Measurements from ENCODE around the gene SLC37A1. TPM values are rescaled to one million over a fixed set of nuclear protein-coding genes. Genes with fewer than 3 reads are reported as not detected.

The SLC37A1 gene
- total RNA-seq, 3 donors from 2014 or later: 16.3 to 22.1 (median 20.2) TPM

- Mint-ChIP-seq H3K27me3 (ENCODE audit: low read depth) (no peaks in the 10 kb centered on the region), H3K4me3 (no peak overlapping the region), H3K4me1 (ENCODE audit: low read depth) (no peaks in the 10 kb centered on the region), H3K36me3 (ENCODE audit: insufficient read depth) (peaks cover 17% of the 10 kb centered on the region), H3K9me3 (peaks cover 8% of the 10 kb centered on the region)
- ATAC-seq (no peak), DNase-seq (no peak)
Measured at GRCh38 chr21:42580076-42580792, 66.6 kb downstream of the SLC37A1 start.

- DNase-seq: no peak
- Mint-ChIP-seq H3K36me3 (ENCODE audit: insufficient read depth) (peaks cover 12% of the 10 kb centered on the region), H3K27me3 (ENCODE audit: low read depth) (no peaks in the 10 kb centered on the region), H3K4me3 (no peak overlapping the region), H3K9me3 (peaks cover 8% of the 10 kb centered on the region), H3K4me1 (ENCODE audit: low read depth) (no peaks in the 10 kb centered on the region)
- no peak for ATAC-seq
Measured at GRCh38 chr21:42580793-42581321, 67.2 kb downstream of the SLC37A1 start.

- Mint-ChIP-seq H3K36me3 (ENCODE audit: insufficient read depth) (peaks cover 6% of the 10 kb centered on the region), H3K27me3 (ENCODE audit: low read depth) (no peaks in the 10 kb centered on the region), H3K9me3 (peaks cover 5% of the 10 kb centered on the region), H3K4me1 (ENCODE audit: low read depth) (no peaks in the 10 kb centered on the region), H3K4me3 (no peak overlapping the region)
- no peak for DNase-seq
- ATAC-seq: no peak
Measured at GRCh38 chr21:42581336-42581992, 67.8 kb downstream of the SLC37A1 start.

- no peak for ATAC-seq
- H3K9me3 Mint-ChIP-seq: no peaks in the 10 kb centered on the region
- DNase-seq: no peak
Measured at GRCh38 chr21:42581993-42582786, 68.5 kb downstream of the SLC37A1 start.

GRCh38 chr21:42582787-42583476 lies 69.3 kb downstream of the SLC37A1 start:
- no peak for ATAC-seq
- no peaks in the 10 kb centered on the region for H3K9me3 Mint-ChIP-seq
- H3K4me1 Mint-ChIP-seq (ENCODE audit: low read depth): no peaks in the 10 kb centered on the region
- H3K4me3 Mint-ChIP-seq: no peak overlapping the region
- no peaks in the 10 kb centered on the region for H3K36me3 Mint-ChIP-seq (ENCODE audit: insufficient read depth)
- no peaks in the 10 kb centered on the region for H3K27me3 Mint-ChIP-seq (ENCODE audit: low read depth)
- DNase-seq: no peak

More at GRCh38 chr21:42581993-42582786, 68.5 kb downstream of the SLC37A1 start:
- no peaks in the 10 kb centered on the region for H3K27me3 Mint-ChIP-seq (ENCODE audit: low read depth)
- H3K36me3 Mint-ChIP-seq (ENCODE audit: insufficient read depth): no peaks in the 10 kb centered on the region
- no peak overlapping the region for H3K4me3 Mint-ChIP-seq
- no peaks in the 10 kb centered on the region for H3K4me1 Mint-ChIP-seq (ENCODE audit: low read depth)

- no peak overlapping the region for H3K4me3 Mint-ChIP-seq
- ATAC-seq (no peak), DNase-seq (no peak)
- no peaks in the 10 kb centered on the region for H3K4me1 Mint-ChIP-seq (ENCODE audit: low read depth)
- H3K36me3 Mint-ChIP-seq (ENCODE audit: insufficient read depth): no peaks in the 10 kb centered on the region
- H3K27me3 Mint-ChIP-seq (ENCODE audit: low read depth): no peaks in the 10 kb centered on the region
- H3K9me3 Mint-ChIP-seq: no peaks in the 10 kb centered on the region
Measured at GRCh38 chr21:42583477-42584295, 70.0 kb downstream of the SLC37A1 start.

- ATAC-seq (no peak), DNase-seq (no peak)
- H3K4me3 Mint-ChIP-seq: no peak overlapping the region
- H3K36me3 Mint-ChIP-seq (ENCODE audit: insufficient read depth): no peaks in the 10 kb centered on the region
- no peaks in the 10 kb centered on the region for H3K9me3 Mint-ChIP-seq
- no peaks in the 10 kb centered on the region for H3K4me1 Mint-ChIP-seq (ENCODE audit: low read depth)
- H3K27me3 Mint-ChIP-seq (ENCODE audit: low read depth): no peaks in the 10 kb centered on the region
Measured at GRCh38 chr21:42584296-42584641, 70.6 kb downstream of the SLC37A1 start.

GRCh38 chr21:42585881-42586280 lies 72.2 kb downstream of the SLC37A1 start:
- H3K9me3 Mint-ChIP-seq: no peaks in the 10 kb centered on the region
- H3K4me1 Mint-ChIP-seq (ENCODE audit: low read depth): peaks cover under 1% of the 10 kb centered on the region
- no peaks in the 10 kb centered on the region for H3K27me3 Mint-ChIP-seq (ENCODE audit: low read depth)
- H3K4me3 Mint-ChIP-seq: no peak overlapping the region
- no peak for DNase-seq
- H3K36me3 Mint-ChIP-seq (ENCODE audit: insufficient read depth): no peaks in the 10 kb centered on the region
- no peak for ATAC-seq

GRCh38 chr21:42586406-42586805 lies 72.8 kb downstream of the SLC37A1 start:
- ATAC-seq (no peak), DNase-seq (no peak)
- Mint-ChIP-seq H3K36me3 (ENCODE audit: insufficient read depth) (no peaks in the 10 kb centered on the region), H3K27me3 (ENCODE audit: low read depth) (no peaks in the 10 kb centered on the region), H3K4me3 (no peak overlapping the region), H3K9me3 (no peaks in the 10 kb centered on the region), H3K4me1 (ENCODE audit: low read depth) (peaks cover 3% of the 10 kb centered on the region)

GRCh38 chr21:42587036-42587435 lies 73.4 kb downstream of the SLC37A1 start:
- H3K27me3 Mint-ChIP-seq (ENCODE audit: low read depth): no peaks in the 10 kb centered on the region
- ATAC-seq (no peak), DNase-seq (no peak)
- no peaks in the 10 kb centered on the region for H3K36me3 Mint-ChIP-seq (ENCODE audit: insufficient read depth)
- no peak overlapping the region for H3K4me3 Mint-ChIP-seq
- peaks cover 5% of the 10 kb centered on the region for H3K4me1 Mint-ChIP-seq (ENCODE audit: low read depth)
- H3K9me3 Mint-ChIP-seq: no peaks in the 10 kb centered on the region

- ATAC-seq (peak; percentile 50 to 51), DNase-seq (no peak)
- Mint-ChIP-seq H3K36me3 (ENCODE audit: insufficient read depth) (no peaks in the 10 kb centered on the region), H3K4me1 (ENCODE audit: low read depth) (peaks cover 8% of the 10 kb centered on the region), H3K27me3 (ENCODE audit: low read depth) (no peaks in the 10 kb centered on the region), H3K9me3 (no peaks in the 10 kb centered on the region), H3K4me3 (no peak overlapping the region)
Measured at GRCh38 chr21:42590431-42591131, 76.9 kb downstream of the SLC37A1 start.

- ATAC-seq (no peak), DNase-seq (no peak)
- Mint-ChIP-seq H3K36me3 (ENCODE audit: insufficient read depth) (no peaks in the 10 kb centered on the region), H3K27me3 (ENCODE audit: low read depth) (no peaks in the 10 kb centered on the region), H3K4me1 (ENCODE audit: low read depth) (peaks cover 8% of the 10 kb centered on the region), H3K9me3 (no peaks in the 10 kb centered on the region), H3K4me3 (no peak overlapping the region)
Measured at GRCh38 chr21:42591170-42591869, 77.7 kb downstream of the SLC37A1 start.

Data from activated T-cell treated with anti-CD3 and anti-CD28 coated beads, Interleukin-2, amount 50 U/mL, for 4 hours (primary cell).